Uterus (tissue), 2 donors: ENCODE data around the gene SDK2.

Source experiments
- POLR2A ChIP-seq, 2 donors: fragments of 450-650 bp; IDR thresholded peaks; one replicate each; pipeline ENCODE4 v1.6.1; 2016; ENCODE audit warnings: antibody characterized with exemption in 2 of 2, mild to moderate bottlenecking in 1 of 2, moderate library complexity in 1 of 2
- TF ChIP-seq, protein P1 (sequence below), 4 experiments: fragments of 200-600 bp in 2 of 4; fragments of 450-650 bp in 2 of 4; sonication (generic) in 2 of 4; IDR thresholded peaks; one replicate each; pipeline ENCODE4 v1.5.1; 2016 to 2019; ENCODE audit warnings: antibody characterized with exemption in 4 of 4, mild to moderate bottlenecking in 2 of 4, moderate library complexity in 1 of 4

DNA sequence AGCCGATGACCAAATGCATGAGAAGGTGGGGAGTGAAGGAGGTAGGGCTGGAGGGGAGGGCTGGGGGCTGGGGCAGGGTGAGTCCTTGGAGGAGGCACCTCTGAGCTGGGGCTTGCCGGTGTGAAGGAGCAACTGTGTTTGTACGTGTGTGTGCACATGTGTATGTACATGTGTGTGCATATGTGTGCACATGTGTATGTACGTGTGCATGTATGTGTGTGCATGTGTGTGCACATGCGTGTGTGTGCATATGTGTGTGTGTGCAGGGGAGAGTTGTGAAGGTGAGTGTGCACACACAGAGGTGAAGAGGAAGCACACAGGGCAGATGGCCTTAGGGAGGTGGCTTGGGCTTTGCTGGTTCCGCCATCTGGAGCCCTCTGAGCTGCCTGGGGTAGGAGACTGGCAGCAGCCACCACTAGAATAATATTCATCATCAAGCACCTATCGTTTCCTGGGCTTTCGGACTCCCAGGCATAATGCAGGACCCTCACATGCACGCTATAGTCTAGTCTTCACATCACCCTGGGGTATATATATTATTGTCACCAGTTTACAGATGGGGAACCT, 211.5 kb downstream of the SDK2 start:
- TF ChIP-seq, protein P1, sequence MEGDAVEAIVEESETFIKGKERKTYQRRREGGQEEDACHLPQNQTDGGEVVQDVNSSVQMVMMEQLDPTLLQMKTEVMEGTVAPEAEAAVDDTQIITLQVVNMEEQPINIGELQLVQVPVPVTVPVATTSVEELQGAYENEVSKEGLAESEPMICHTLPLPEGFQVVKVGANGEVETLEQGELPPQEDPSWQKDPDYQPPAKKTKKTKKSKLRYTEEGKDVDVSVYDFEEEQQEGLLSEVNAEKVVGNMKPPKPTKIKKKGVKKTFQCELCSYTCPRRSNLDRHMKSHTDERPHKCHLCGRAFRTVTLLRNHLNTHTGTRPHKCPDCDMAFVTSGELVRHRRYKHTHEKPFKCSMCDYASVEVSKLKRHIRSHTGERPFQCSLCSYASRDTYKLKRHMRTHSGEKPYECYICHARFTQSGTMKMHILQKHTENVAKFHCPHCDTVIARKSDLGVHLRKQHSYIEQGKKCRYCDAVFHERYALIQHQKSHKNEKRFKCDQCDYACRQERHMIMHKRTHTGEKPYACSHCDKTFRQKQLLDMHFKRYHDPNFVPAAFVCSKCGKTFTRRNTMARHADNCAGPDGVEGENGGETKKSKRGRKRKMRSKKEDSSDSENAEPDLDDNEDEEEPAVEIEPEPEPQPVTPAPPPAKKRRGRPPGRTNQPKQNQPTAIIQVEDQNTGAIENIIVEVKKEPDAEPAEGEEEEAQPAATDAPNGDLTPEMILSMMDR (IDR thresholded peaks at IDR 0.05): no peak
- TF ChIP-seq POLR2A (IDR thresholded peaks at IDR 0.05): no peak
